SK-N-MC (cell line): ENCODE results near the gene MRPL24.

ENCODE experiments used
- DNase-seq: peaks from one replicate; pipeline ENCODE4 v3.0.0-alpha.2; 2011; ENCODE audit warnings: low read depth, low spot score
- H3K27ac ChIP-seq: fragments of 200-600 bp; sonication (generic); 2 replicates; pipeline ENCODE4 v1.5.1; 2016; ENCODE audit warnings: mixed run types
- H3K36me3 ChIP-seq: fragments of 200-600 bp; sonication (generic); 2 replicates; pipeline ENCODE4 v1.6.1; 2017; ENCODE audit warnings: antibody characterized with exemption, low read length, mixed read lengths; ENCODE audit not compliant: insufficient read depth
- H3K4me3 ChIP-seq: fragments of 200-600 bp; sonication (generic); 2 replicates; pipeline ENCODE4 v1.5.1; 2016
- H3K9ac ChIP-seq: fragments of 200-600 bp; sonication (generic); 2 replicates; pipeline ENCODE4 v1.8.0; 2017; ENCODE audit warnings: mixed run types, mixed read lengths; ENCODE audit not compliant: insufficient read length
- H3K9me3 ChIP-seq: fragments of 200-600 bp; sonication (generic); 2 replicates; pipeline ENCODE4 v1.6.1; 2017; ENCODE audit warnings: low read depth, mild to moderate bottlenecking, antibody characterized with exemption, low read length, moderate library complexity, mixed read lengths
- EZH2 ChIP-seq: fragments of 200-600 bp; sonication (generic); IDR thresholded peaks from one replicate; pipeline ENCODE4 v1.6.1; 2017; ENCODE audit warnings: antibody characterized with exemption
- FOXP2 ChIP-seq: optimal IDR thresholded peaks from 2 replicates; pipeline ENCODE3; 2011; ENCODE audit warnings: mild to moderate bottlenecking, moderate library complexity; ENCODE audit not compliant: insufficient read depth; ENCODE audit errors: extremely low read length, control extremely low read depth
- POLR2AphosphoS5 ChIP-seq: IDR thresholded peaks from 2 replicates; pipeline ENCODE4 v1.6.1; 2012; ENCODE audit warnings: mild to moderate bottlenecking, low read depth, low read length, borderline replicate concordance

MRPL24 gene

GRCh38 chr1:156693848-156694689, 46.8 kb downstream of the MRPL24 start:
- no peaks in the 10 kb centered on the region for H3K9me3 ChIP-seq
- H3K9ac ChIP-seq = no peak overlapping the region
- no peaks in the 10 kb centered on the region for H3K36me3 ChIP-seq
- no peak overlapping the region for H3K27ac ChIP-seq
- DNase-seq = no peak
- H3K4me3 ChIP-seq = no peak overlapping the region
- TF ChIP-seq EZH2 (no peak), FOXP2 (no peak), POLR2AphosphoS5 (no peak)

- Histone ChIP-seq H3K27ac (no peak overlapping the region), H3K4me3 (peak overlapping the region; percentile 22; the same call in 1 of the 2 replicates), H3K9me3 (no peaks in the 10 kb centered on the region), H3K36me3 (no peaks in the 10 kb centered on the region), H3K9ac (peak overlapping the region; percentile 20)
- no peak for TF ChIP-seq EZH2
- no peak for TF ChIP-seq FOXP2
- no peak for TF ChIP-seq POLR2AphosphoS5
- no peak for DNase-seq
These were observed 47.7 kb downstream of the MRPL24 start for GRCh38 chr1:156692925-156693847.

GRCh38 chr1:156692441-156692924, 48.4 kb downstream of the MRPL24 start:
- Histone ChIP-seq H3K9ac (no peak overlapping the region), H3K9me3 (no peaks in the 10 kb centered on the region), H3K4me3 (no peak overlapping the region), H3K27ac (no peak overlapping the region), H3K36me3 (no peaks in the 10 kb centered on the region)
- TF ChIP-seq POLR2AphosphoS5 = no peak
- no peak for TF ChIP-seq EZH2
- TF ChIP-seq FOXP2 = no peak
- DNase-seq = no peak

- TF ChIP-seq FOXP2 (no peak), POLR2AphosphoS5 (no peak), EZH2 (no peak)
- Histone ChIP-seq H3K9ac (no peak overlapping the region), H3K9me3 (no peaks in the 10 kb centered on the region), H3K27ac (no peak overlapping the region), H3K36me3 (no peaks in the 10 kb centered on the region), H3K4me3 (no peak overlapping the region)
- no peak for DNase-seq
These were observed 49.0 kb downstream of the MRPL24 start for GRCh38 chr1:156691665-156692440.

- no peak for DNase-seq
- Histone ChIP-seq H3K9me3 (no peaks in the 10 kb centered on the region), H3K36me3 (no peaks in the 10 kb centered on the region), H3K9ac (no peak overlapping the region), H3K4me3 (no peak overlapping the region), H3K27ac (no peak overlapping the region)
- no peak for TF ChIP-seq POLR2AphosphoS5
- no peak for TF ChIP-seq FOXP2
- no peak for TF ChIP-seq EZH2
These were observed 49.7 kb downstream of the MRPL24 start for GRCh38 chr1:156691191-156691590.

GRCh38 chr1:156690675-156691036, 50.2 kb downstream of the MRPL24 start:
- Histone ChIP-seq H3K4me3 (no peak overlapping the region), H3K27ac (no peak overlapping the region), H3K9me3 (no peaks in the 10 kb centered on the region), H3K9ac (no peak overlapping the region), H3K36me3 (no peaks in the 10 kb centered on the region)
- no peak for DNase-seq
- TF ChIP-seq POLR2AphosphoS5 (no peak), FOXP2 (no peak), EZH2 (no peak)

- DNase-seq = no peak
- H3K27ac ChIP-seq = no peak overlapping the region
- no peaks in the 10 kb centered on the region for H3K9me3 ChIP-seq
- no peak for TF ChIP-seq EZH2
- no peak for TF ChIP-seq POLR2AphosphoS5
- no peak for TF ChIP-seq FOXP2
- H3K9ac ChIP-seq = no peak overlapping the region
- peak overlapping the region; percentile 71 for H3K4me3 ChIP-seq
- no peaks in the 10 kb centered on the region for H3K36me3 ChIP-seq
These were observed 50.8 kb downstream of the MRPL24 start for GRCh38 chr1:156689953-156690674.
